Heart right ventricle (tissue), 16 donors: Measurements from ENCODE around the gene PRICKLE1. TPM values are rescaled to one million over a fixed set of nuclear protein-coding genes. Genes with fewer than 3 reads are reported as not detected.
A peak's percentile ranks its signal among the peaks of the same experiment; 100 is the strongest.

Experiments
- ATAC-seq, 8 donors: fragments of 200-7000 bp; cut with Tn5 transposase; one replicate each; pipeline ENCODE4 v1.9.1; 2020; ENCODE audit warnings: mild to moderate bottlenecking in 8 of 8, moderate library complexity in 8 of 8, moderate number of reproducible peaks in 1 of 8
- DNase-seq, 2 donors: peaks; one replicate each; pipeline ENCODE4 v3.0.0-alpha.2; 2020
- H3K27ac ChIP-seq, 10 donors: fragments of 200-600 bp; sonication (generic) in 2 of 10; one replicate each; pipeline versions ENCODE4 v1.5.0 to v1.8.0; 2020 to 2022; ENCODE audit warnings: mild to moderate bottlenecking in 3 of 10
- H3K27me3 ChIP-seq, 7 donors: fragments of 200-600 bp; one replicate each; pipeline ENCODE4 v1.8.0; 2021 to 2022; ENCODE audit warnings: mild to moderate bottlenecking in 2 of 7
- H3K36me3 ChIP-seq, 9 donors: fragments of 200-600 bp; sonication (generic) in 1 of 9; one replicate each; pipeline versions ENCODE4 v1.5.0 to v1.8.0; 2020 to 2022; ENCODE audit warnings: mild to moderate bottlenecking in 2 of 9
- H3K4me1 ChIP-seq, 9 donors: fragments of 200-600 bp; sonication (generic) in 1 of 9; one replicate each; pipeline versions ENCODE4 v1.5.0 to v1.8.0; 2020 to 2022; ENCODE audit warnings: mild to moderate bottlenecking in 4 of 9
- H3K4me3 ChIP-seq, 10 donors: fragments of 200-600 bp; sonication (generic) in 2 of 10; one replicate each; pipeline versions ENCODE4 v1.5.0 to v1.8.0; 2020 to 2022; ENCODE audit warnings: mild to moderate bottlenecking in 7 of 10, moderate library complexity in 2 of 10
- H3K9me3 ChIP-seq, 11 donors: fragments of 200-600 bp in 10 of 11; sonication (generic) in 2 of 11; one replicate each; pipeline versions ENCODE4 v1.5.0 to v1.8.0; 2013 to 2022; ENCODE audit warnings: mild to moderate bottlenecking in 2 of 11, control low read depth in 1 of 11, moderate library complexity in 1 of 11
- CTCF ChIP-seq, 9 donors: fragments of 200-600 bp; sonication (generic) in 2 of 9; IDR thresholded peaks; one replicate each; pipeline versions ENCODE4 v1.5.0 to v1.8.0; 2021 to 2022; ENCODE audit warnings: antibody characterized with exemption in 9 of 9, mild to moderate bottlenecking in 5 of 9, moderate library complexity in 1 of 9
- WGBS, 2 donors: extraction: QIAGEN DNeasy Blood & Tissue Kit; methylation state at CpG; one replicate each; pipeline ENCODE4 v1.1.7; 2013; ENCODE audit warnings: inconsistent platforms in 1 of 2; 5-methylcytosine and 5-hydroxymethylcytosine counted together
- intact Hi-C, 10 donors: fragments of 100-400 bp; cut with DNase I; formaldehyde crosslinking; loops; one replicate each; pipeline versions ENCODE4 v1.11.1 to v1.14.2; 2022
- polyA plus RNA-seq, 2 donors: library from polyadenylated mRNA; stranded (reverse); fragments of 200-250 nt; gene quantifications; one replicate each; pipeline ENCODE4 v1.2.3, GENCODE V29; 2013
- total RNA-seq, 10 donors: library from RNA; stranded (reverse); fragmentation: NEBNext Ultra II Directional in 3 of 10; extraction: Animal tissue kit (Norgen Biotek cat#: 25700) in 3 of 10; gene quantifications; one replicate each; pipeline versions ENCODE4 v1.2.1 to v1.2.4, GENCODE V29; 2021 to 2023
- donor health status: Arrhythmogenic right ventricular cardiomyopathy.
- donor health status: ischemic (EF 13 %, LVEDD 7.1; RV severe dilation, severe dysfunction).
- donor health status: healthy with polysubstance abuse.
- donor health status: DM: no; HTN: yes; CAD: no.
- donor health status: DM: no; HTN: no; CAD: no.
- donor health status: ischemic (EF 25% LVEDD 6.9; RV normal size, moderate dysfunction).
- donor health status: ischemic (EF 25% LVEDD 5.7; RV mildly dilated, moderate dysfunction).
- donor health status: healthy.
- donor health status: DM: yes; HTN: yes; CAD: no.
- donor health status: Ischemic cardiomyopathy.
- donor health status: ischemic (EF 35%, LVEDD 5.7; RV mildly dilated, moderate dysfunction).
- donor health status: nonischemic (EF 11% LVEDD 7.7; RV severe dilation, severe dysfunction).
- donor health status: DM: yes; HTN: yes; CAD: no.
- donor health status: PGD.
- donor health status: ischemic (EF 29% LVEDD 5.4; RV normal size, mild dysfunction).
- donor health status: nonischemic (EF 23%, LVEDD 6.1; RV moderate dilation, normal function).

PRICKLE1 gene
- total and polyA plus RNA-seq, 12 donors, result 2.9 to 36.9 (median 17.8) TPM

GRCh38 chr12:42568952-42569915, 20.3 kb downstream of the PRICKLE1 start:
- H3K4me3 ChIP-seq, result no peak overlapping the region
- intact Hi-C loops, result loop anchor here in 8 of 10 donors (2.0 to 10.0 kb wide), 8 partner anchors 86 to 768 kb away; partner anchors contain the start of gene GXYLT1 (in 1 of the 8)
- no peaks in the 10 kb centered on the region for H3K36me3 ChIP-seq
- DNase-seq (peak in 1 of 2 donors; percentile 46), ATAC-seq (peak in 7 of 8 donors; percentile 29 to 73 (median 64))
- no peaks in the 10 kb centered on the region for H3K27me3 ChIP-seq
- H3K4me1 ChIP-seq, result peaks cover 0 to 53% (median 18%) of the 10 kb centered on the region in 9 donors
- WGBS, 2 donors, result 14 to 16% methylated on average over 6 of the region's 6 CpGs
- TF ChIP-seq CTCF (IDR thresholded peaks at IDR 0.05), result peak; percentile 38 to 78 (median 62)
- H3K9me3 ChIP-seq, result no peaks in the 10 kb centered on the region
- H3K27ac ChIP-seq, result peak overlapping the region in 1 of 10 donors; percentile 9

- H3K36me3 ChIP-seq, result no peaks in the 10 kb centered on the region
- no peaks in the 10 kb centered on the region for H3K9me3 ChIP-seq
- 38 to 39% methylated on average over 5 of the region's 5 CpGs for WGBS, 2 donors
- H3K27me3 ChIP-seq, result no peaks in the 10 kb centered on the region
- peak overlapping the region in 4 of 10 donors; percentile 4 to 41 (median 28) for H3K27ac ChIP-seq
- H3K4me3 ChIP-seq, result no peak overlapping the region
- no peak for DNase-seq
- peak; percentile 53 to 83 (median 72) for ATAC-seq
- H3K4me1 ChIP-seq, result peaks cover 0 to 60% (median 28%) of the 10 kb centered on the region in 9 donors
- intact Hi-C loops, result loop anchor here in 9 of 10 donors (2.0 to 10.0 kb wide), 8 partner anchors 83 to 772 kb away; partner anchors contain the start of gene GXYLT1 (in 1 of the 9)
- TF ChIP-seq CTCF (IDR thresholded peaks at IDR 0.05), result peak in 6 of 9 donors; percentile 8 to 55 (median 30)
Observed at GRCh38 chr12:42565633-42566032, 23.9 kb downstream of the PRICKLE1 start.

GRCh38 chr12:42564996-42565395, 24.6 kb downstream of the PRICKLE1 start:
- intact Hi-C loops, result loop anchor here in 7 of 10 donors (5.0 to 10.0 kb wide), 7 partner anchors 83 to 772 kb away; partner anchors contain the start of gene GXYLT1 (in 1 of the 7)
- H3K27ac ChIP-seq, result peak overlapping the region in 3 of 10 donors; percentile 25 to 41 (median 32)
- H3K27me3 ChIP-seq, result no peaks in the 10 kb centered on the region
- no peak for ATAC-seq
- DNase-seq, result no peak
- no peaks in the 10 kb centered on the region for H3K36me3 ChIP-seq
- no peak for TF ChIP-seq CTCF (IDR thresholded peaks at IDR 0.05)
- no peak overlapping the region for H3K4me3 ChIP-seq
- H3K9me3 ChIP-seq, result no peaks in the 10 kb centered on the region
- peaks cover 0 to 62% (median 26%) of the 10 kb centered on the region in 9 donors for H3K4me1 ChIP-seq
- WGBS, 2 donors, result 48 to 60% methylated on average over 2 of the region's 2 CpGs

- intact Hi-C loops, result loop anchor here in 4 of 10 donors (10.0 kb wide), 4 partner anchors 210 to 440 kb away; partner anchors contain the start of gene GXYLT1 (in 1 of the 4)
- DNase-seq (no peak), ATAC-seq (no peak)
- H3K4me3 ChIP-seq, result no peak overlapping the region
- no peaks in the 10 kb centered on the region for H3K9me3 ChIP-seq
- H3K27ac ChIP-seq, result no peak overlapping the region
- H3K4me1 ChIP-seq, result peaks cover 0 to 62% (median 21%) of the 10 kb centered on the region in 9 donors
- H3K27me3 ChIP-seq, result no peaks in the 10 kb centered on the region
- WGBS, 2 donors, result 72 to 84% methylated on average over 3 of the region's 3 CpGs
- no peaks in the 10 kb centered on the region for H3K36me3 ChIP-seq
- no peak for TF ChIP-seq CTCF (IDR thresholded peaks at IDR 0.05)
Observed at GRCh38 chr12:42564556-42564955, 25.0 kb downstream of the PRICKLE1 start.
